Dermis microvascular lymphatic vessel endothelial cell (primary cell): ENCODE measurements around the gene DST. TPM values are rescaled to one million over a fixed set of nuclear protein-coding genes. Genes with fewer than 3 reads are reported as not detected.
"Not testable (repeated sequence)": the region's sequence is repeated elsewhere in the genome, so short reads cannot be mapped to it uniquely, and the experiment has no call there.

Experiments used
- DNase-seq, 2 donors: peaks; one replicate each; pipeline versions ENCODE4 v3.0.0 to v3.0.0-alpha.2; 2010; ENCODE audit warnings: low read depth in 2 of 2
- total RNA-seq: library from RNA; depleted of rRNA; stranded (reverse); fragments of >200 nt; gene quantifications from 2 replicates; pipeline ENCODE4 v1.2.1, GENCODE V29; 2014

Gene DST
- total RNA-seq, 1 donor from 2014 or later = 179 TPM

DNA sequence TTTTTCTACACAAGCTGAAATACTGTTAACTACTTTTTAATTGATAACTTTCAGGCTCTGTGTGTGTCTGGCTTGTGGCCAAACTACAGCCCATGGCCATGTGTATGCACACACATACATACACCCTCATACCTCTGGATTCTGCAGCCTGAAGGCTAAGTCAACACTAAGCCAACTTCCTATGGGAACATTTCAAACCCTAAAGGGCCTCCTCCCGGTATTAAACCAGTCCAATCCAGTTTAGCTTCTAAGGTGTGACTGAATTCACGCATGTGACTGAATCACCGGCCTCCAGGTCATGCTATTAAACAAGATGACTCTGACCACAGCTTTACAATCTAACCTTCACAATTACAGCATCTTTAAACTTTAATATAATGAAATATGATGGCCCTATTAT, 20.7 kb upstream of the DST start:
- DNase-seq = no peak

GRCh38 chr6:56661338-56661737, 18.6 kb upstream of the DST start:
- DNase-seq = not testable (repeated sequence)

GRCh38 chr6:56660381-56660730, 17.7 kb upstream of the DST start:
- no peak for DNase-seq

DNA sequence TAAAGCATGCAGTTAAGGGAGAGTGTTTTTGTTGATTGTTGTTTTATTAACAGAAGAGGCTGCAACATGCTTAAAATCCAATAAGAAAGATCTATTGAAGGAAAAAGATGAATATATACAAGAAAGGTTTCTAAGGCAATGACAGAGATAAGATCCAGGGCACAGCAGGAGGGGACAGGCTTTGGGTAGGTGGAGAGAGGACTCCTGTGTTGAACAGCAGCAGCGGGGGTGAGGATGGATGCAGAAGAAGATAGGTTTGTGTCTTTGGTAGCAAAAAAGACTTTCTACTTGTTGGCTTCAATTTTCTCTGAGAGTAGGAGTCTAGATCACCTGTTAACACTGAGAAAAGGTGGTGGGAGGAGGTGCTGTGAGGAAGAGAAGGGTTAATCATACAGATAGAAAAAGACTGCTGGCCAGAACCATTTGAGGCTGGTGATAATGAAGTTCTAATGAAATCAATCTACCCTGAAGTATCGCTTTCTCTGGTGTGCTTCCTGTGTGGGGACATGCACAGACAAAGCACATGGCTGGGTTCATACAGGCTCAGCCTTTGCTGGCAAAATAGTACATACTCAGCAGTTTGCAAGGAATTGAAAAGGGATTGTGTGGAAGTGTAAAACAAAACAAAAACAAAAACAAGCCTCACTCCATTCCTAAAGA, 17.2 kb upstream of the DST start:
- no peak for DNase-seq

- no peak for DNase-seq
Observed at GRCh38 chr6:56658326-56658725, 15.6 kb upstream of the DST start.

DNA sequence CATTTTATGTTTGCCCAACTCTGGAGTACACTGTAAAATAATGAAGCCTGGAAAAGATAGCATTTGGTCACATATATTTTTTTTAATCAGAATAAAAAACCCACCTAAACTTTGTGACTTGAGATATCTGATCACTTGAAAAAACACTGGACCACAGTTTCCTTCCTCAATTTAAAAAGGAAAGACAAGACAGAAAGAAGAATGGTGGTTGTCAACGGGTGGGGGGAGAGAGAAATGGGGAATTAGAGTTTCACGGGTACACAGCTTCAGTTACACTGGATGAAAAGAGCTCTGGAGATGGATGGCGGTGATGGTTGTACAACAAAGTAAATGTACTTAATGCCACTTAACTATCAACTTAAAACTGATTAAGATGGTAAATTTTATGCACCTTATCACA, 14.7 kb upstream of the DST start:
- no peak for DNase-seq

DNA sequence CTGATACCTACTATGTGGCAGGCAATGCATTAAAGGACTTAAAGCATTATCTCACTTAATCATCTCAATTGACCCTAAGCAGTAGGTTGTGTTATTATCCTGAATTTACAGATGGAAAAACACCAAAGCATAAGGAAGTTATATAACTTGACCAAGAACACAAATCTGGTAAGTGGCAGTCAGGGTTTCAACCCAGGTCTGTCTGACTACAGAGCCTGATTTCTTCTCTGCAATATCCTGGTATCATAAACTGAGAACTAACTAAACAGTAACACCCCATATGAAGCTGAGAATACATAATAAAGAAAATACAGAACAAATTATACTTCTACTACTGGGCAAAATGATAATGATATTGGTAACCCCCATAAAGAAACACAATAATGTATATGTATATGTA, 13.8 kb upstream of the DST start:
- no peak for DNase-seq

GRCh38 chr6:56655996-56656395, 13.3 kb upstream of the DST start:
- DNase-seq = peak in 1 of 2 donors; percentile 32

- no peak for DNase-seq
Observed at GRCh38 chr6:56655249-56655648, 12.6 kb upstream of the DST start.

DNA sequence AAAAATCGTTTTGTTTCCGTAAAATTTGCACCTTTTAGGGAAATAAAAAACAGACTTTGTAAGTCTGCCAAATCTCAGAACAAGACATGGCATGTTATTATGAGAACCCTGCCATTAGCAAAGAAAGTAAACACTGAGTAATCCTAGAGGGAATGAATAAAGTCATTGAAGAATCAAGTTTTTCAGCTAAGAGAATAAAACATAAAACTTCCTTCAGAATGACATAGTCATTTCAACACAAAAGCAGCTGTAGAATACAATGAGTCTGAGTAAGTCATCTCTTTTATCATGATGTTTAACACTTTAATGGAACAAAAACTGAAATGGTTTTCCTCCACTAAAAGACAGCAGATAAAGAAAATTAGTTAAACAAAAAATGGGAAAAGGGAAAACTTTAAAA, 10.3 kb upstream of the DST start:
- peak in 1 of 2 donors; percentile 83 for DNase-seq

DNA sequence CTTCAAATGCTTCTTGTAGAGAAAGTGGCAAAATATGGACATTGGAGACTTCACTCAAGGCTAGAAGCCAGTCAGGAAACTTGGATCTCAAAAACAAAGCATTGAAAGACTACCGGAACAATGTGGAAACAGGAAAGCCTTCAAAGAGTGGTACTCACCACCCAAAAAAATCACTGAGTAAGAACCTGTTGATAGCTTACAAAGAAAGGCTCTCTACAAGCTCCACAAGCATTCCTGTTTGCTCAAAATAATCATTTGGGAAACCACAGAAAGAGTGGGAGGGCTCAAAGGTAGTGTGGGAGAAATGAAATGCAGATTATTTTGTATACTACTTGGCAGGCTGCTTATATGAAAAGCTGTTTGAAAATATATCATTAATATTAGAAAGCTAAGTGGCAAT, 9.5 kb upstream of the DST start:
- DNase-seq = peak in 1 of 2 donors; percentile 72

DNA sequence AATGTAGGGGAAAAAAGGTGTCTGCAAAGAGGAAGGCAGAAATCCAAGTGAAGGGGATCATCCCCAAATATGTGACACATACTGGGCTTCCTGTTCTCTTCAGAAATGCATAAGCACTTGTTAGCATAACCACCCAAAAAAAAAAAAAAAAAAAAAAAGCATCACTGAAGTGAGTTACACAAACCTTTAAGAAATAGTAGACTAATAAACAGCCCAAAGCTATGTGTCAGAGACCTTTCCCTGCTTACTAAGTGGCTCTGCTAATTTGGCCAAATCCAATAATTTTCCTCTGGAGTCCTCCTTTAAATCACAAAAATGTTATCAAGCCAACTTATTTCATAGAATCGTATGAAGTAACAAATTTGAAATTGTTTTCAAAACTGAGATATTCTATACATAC, 7.5 kb upstream of the DST start:
- DNase-seq = no peak

GRCh38 chr6:56649782-56650181, 7.1 kb upstream of the DST start:
- DNase-seq = no peak

DNA sequence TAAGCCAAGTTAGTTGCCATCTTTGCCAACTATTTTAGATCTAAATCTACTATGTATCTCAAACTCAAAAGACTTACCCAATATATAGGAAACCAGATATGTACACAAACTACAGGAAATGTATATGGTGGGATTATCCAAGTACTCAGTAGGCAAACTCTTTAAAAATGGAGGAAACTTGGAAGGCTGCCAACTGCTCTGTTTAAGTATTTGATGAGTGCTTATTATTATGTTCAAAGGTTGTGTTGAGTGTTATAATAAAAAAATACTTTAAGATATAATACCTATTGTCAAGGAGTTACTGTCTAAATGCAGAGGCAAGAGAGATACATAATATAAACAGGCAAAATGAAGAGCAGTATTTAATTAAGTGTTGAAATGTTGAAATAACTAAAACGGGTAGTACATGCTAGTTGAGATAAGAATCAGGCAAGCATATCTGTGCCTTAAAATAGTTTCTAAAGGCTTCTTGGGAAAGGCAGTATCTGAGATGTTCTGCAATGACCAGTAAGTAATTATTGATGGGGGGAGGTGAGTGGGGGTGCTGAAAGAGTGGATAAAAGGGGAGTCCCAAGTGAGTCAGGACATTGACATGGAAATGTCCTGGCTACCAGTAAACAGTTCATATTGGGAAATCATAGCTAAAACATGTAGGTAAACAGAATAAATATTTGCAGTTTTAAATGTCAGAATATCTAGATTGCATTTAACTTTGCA, 6.5 kb upstream of the DST start:
- DNase-seq = peak in 1 of 2 donors; percentile 54

GRCh38 chr6:56647172-56647762, 4.6 kb upstream of the DST start:
- DNase-seq = no peak

DNA sequence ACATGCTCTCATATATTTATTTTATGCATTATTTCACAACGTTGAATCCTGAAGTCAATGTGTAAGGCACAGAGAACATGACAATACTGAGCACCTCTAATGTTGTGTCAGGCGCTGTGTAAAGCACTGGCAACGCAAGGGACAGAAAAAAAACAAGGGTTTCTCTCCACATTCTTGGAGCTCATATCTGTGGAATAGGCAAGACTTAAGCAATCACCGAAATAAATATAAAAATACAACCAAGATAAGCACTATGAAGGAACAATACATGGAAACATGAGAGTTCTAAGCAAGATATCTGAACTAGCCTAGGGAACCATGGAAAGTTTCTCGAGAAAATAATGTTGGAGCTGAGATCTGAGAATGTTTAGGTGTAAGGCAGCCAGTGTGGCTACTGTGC, 1.7 kb upstream of the DST start:
- DNase-seq = no peak

- no peak for DNase-seq
Observed at GRCh38 chr6:56643379-56644089, 845 bp upstream of the DST start.

GRCh38 chr6:56640374-56640773, 2.3 kb downstream of the DST start:
- DNase-seq = no peak

DNA sequence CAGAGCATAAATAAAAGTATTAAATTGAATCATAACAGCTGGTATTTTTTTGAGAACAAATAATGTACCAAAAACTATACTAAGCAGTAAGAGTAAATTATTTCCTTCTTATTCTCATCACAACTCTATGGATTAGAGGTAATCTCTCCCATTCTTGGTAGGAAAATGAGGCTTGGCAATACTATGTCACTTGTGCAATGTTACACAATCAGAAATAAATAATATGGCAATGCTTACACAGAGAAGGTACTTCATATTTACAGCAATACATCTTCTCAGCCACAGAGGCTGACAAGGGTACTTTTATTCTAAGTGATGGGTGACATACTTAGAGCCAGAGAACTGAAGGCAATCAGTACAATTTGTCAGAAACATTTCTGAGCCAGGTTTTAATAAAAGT, 3.9 kb downstream of the DST start:
- no peak for DNase-seq

GRCh38 chr6:56637640-56638039, 5.0 kb downstream of the DST start:
- peak; percentile 74 for DNase-seq

GRCh38 chr6:56628105-56628504, 14.6 kb downstream of the DST start:
- DNase-seq = no peak

DNA sequence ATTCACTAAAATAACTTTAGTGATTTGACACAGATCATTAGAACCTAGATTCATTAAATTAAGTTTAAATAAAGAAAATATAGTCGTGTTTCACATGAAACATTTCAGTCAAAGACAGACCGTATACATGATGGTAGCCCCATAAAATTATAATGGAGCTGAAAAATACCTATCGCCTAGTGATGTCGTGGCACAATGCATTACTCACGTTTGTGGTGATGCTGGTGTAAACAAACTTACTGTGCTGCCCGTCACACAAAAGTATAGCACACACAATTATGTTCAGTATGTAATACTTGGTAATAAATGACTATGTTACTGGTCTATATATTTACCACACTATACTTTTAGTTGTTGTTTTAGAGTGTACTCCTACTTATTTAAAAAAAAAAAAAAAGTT, 17.3 kb downstream of the DST start:
- DNase-seq = no peak

DNA sequence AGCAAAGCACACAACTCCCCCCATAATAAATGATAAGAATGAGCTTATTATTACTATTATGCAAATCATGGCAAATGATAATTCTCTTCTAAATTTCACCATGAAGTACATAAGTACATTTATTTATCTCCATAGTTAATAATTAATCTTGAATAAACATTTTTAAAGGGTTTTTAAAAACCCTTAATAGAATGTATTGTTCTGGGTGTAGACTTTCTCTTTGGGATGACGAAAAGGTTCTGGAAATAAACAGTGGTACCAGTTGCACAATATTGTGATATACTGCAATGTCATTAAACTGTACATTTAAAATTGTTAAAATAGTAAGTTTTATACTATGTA, 18.0 kb downstream of the DST start:
- no peak for DNase-seq
